NCI-H128 (cell line): Measurements from ENCODE around the gene LYPD3.

ENCODE experiments used
- DNase-seq: peaks from one replicate; lab custom pipeline; 2025; ENCODE audit not compliant: unreplicated experiment; lab: John Stamatoyannopoulos, UW

The LYPD3 gene

GRCh38 chr19:43486412-43486811, 21.0 kb upstream of the LYPD3 start:
- no peak for DNase-seq

- no peak for DNase-seq
These were observed 20.5 kb upstream of the LYPD3 start for GRCh38 chr19:43485951-43486350.

- no peak for DNase-seq
These were observed 17.9 kb upstream of the LYPD3 start for GRCh38 chr19:43483281-43483680.

- no peak for DNase-seq
These were observed 16.8 kb upstream of the LYPD3 start for GRCh38 chr19:43482193-43482592.

GRCh38 chr19:43481701-43482100, 16.3 kb upstream of the LYPD3 start:
- no peak for DNase-seq

GRCh38 chr19:43480574-43480973, 15.2 kb upstream of the LYPD3 start:
- no peak for DNase-seq

- DNase-seq = no peak
These were observed 14.7 kb upstream of the LYPD3 start for GRCh38 chr19:43479961-43480561.

GRCh38 chr19:43479226-43479625, 13.8 kb upstream of the LYPD3 start:
- no peak for DNase-seq

- no peak for DNase-seq
These were observed 12.9 kb upstream of the LYPD3 start for GRCh38 chr19:43478323-43478722.

- DNase-seq = no peak
These were observed 11.2 kb upstream of the LYPD3 start for GRCh38 chr19:43476606-43477005.

GRCh38 chr19:43474986-43475705, 9.7 kb upstream of the LYPD3 start:
- DNase-seq = no peak

- no peak for DNase-seq
These were observed 9.1 kb upstream of the LYPD3 start for GRCh38 chr19:43474487-43474886.

GRCh38 chr19:43471091-43471490, 5.7 kb upstream of the LYPD3 start:
- no peak for DNase-seq

GRCh38 chr19:43470288-43470687, 4.9 kb upstream of the LYPD3 start:
- no peak for DNase-seq

GRCh38 chr19:43469160-43469480, 3.7 kb upstream of the LYPD3 start:
- no peak for DNase-seq

- DNase-seq = no peak
These were observed 3.1 kb upstream of the LYPD3 start for GRCh38 chr19:43468354-43469159.

GRCh38 chr19:43467730-43468129, 2.3 kb upstream of the LYPD3 start:
- DNase-seq = no peak

GRCh38 chr19:43467276-43467675, 1.9 kb upstream of the LYPD3 start:
- DNase-seq = no peak

GRCh38 chr19:43466793-43467192, 1.4 kb upstream of the LYPD3 start:
- DNase-seq = no peak

- no peak for DNase-seq
These were observed 1.2 kb downstream of the LYPD3 start for GRCh38 chr19:43464134-43464775.

GRCh38 chr19:43463381-43464133, 1.9 kb downstream of the LYPD3 start:
- DNase-seq = peak; percentile 15
